GM12878 (cell line): ENCODE measurements around the gene SCAMP5.

Source experiments
- ASH2L ChIP-seq: fragments of 300-600, 200-600 bp; sonication (generic); IDR thresholded peaks from 2 replicates; pipeline ENCODE4 v1.6.1; 2017; ENCODE audit warnings: low read depth, mild to moderate bottlenecking, borderline replicate concordance
- CTCF ChIP-seq, 3 experiments: IDR thresholded peaks in 2 of 3; conservative IDR thresholded peaks in 1 of 3; 2 replicates each; pipeline ENCODE4 v1.5.1; 2011; ENCODE audit warnings: low read depth in 3 of 3, low read length in 3 of 3, mild to moderate bottlenecking in 3 of 3, control low read depth in 2 of 3, moderate library complexity in 2 of 3, inconsistent platforms in 1 of 3, mixed read lengths in 1 of 3; ENCODE audit not compliant: control insufficient read depth in 2 of 3, insufficient read depth in 1 of 3; ENCODE audit errors: extremely low read depth in 1 of 3
- MAX ChIP-seq: IDR thresholded peaks from 2 replicates; pipeline ENCODE4 v1.6.1; 2012; ENCODE audit warnings: low read depth, low read length, improper control_type of control experiment
- POLR2A ChIP-seq: IDR thresholded peaks from 2 replicates; pipeline ENCODE4 v1.6.1; 2011; ENCODE audit warnings: low read depth, mild to moderate bottlenecking, low read length
- USF2 ChIP-seq: IDR thresholded peaks from 2 replicates; pipeline ENCODE4 v1.6.1; 2011; ENCODE audit warnings: low read depth, low read length, improper control_type of control experiment, borderline replicate concordance
- TF ChIP-seq, protein P1 (sequence below): IDR thresholded peaks from 2 replicates; pipeline ENCODE4 v1.6.1; 2011; ENCODE audit warnings: low read depth, mild to moderate bottlenecking, low read length, moderate library complexity, borderline replicate concordance; ENCODE audit errors: extremely low read depth

DNA sequence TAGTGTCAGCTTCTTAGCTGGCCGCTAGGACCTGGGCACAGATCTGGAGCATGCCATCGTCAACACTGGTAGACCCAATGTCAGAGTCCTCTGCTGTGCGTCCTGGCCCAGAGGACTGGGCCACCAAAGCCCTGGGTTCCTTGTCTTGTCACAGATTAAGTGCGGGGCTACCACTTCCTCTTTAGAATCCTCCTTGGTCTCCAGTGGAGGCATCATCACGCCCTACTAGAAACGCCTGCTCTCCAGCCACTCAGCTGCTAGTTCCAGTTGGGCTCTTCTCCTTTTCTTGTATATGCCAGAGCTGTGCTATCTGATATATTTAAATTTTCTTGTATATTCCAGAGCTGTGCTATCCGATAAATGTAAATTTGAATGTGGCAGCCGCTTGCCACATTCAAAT, 39.3 kb downstream of the SCAMP5 start:
- TF ChIP-seq MAX (no peak), ASH2L (no peak), CTCF (IDR thresholded peaks at IDR 0.05 in 2 of 3, conservative IDR thresholded peaks at IDR 0.05 in 1 of 3; ENCODE audit: control insufficient read depth in 2 of 3, extremely low read depth in 1 of 3, insufficient read depth in 1 of 3, low read depth in 3 of 3, low read length in 3 of 3) (no peak), POLR2A (no peak), USF2 (no peak)
- TF ChIP-seq, protein P1, sequence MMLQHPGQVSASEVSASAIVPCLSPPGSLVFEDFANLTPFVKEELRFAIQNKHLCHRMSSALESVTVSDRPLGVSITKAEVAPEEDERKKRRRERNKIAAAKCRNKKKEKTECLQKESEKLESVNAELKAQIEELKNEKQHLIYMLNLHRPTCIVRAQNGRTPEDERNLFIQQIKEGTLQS = no peak
